GM11168 (cell line): ENCODE measurements around the gene MEPCE.
"Not testable (repeated sequence)": the region's sequence is repeated elsewhere in the genome, so short reads cannot be mapped to it uniquely, and the experiment has no call there.

Experiments
- in situ Hi-C: fragments of 300-500 bp; cut with MboI; formaldehyde crosslinking; loops from one replicate; pipeline ENCODE4 v1.12.0; 2022; ENCODE audit warnings: low sequenced_read_pairs; ENCODE audit not compliant: unreplicated experiment

The MEPCE gene, protein sequence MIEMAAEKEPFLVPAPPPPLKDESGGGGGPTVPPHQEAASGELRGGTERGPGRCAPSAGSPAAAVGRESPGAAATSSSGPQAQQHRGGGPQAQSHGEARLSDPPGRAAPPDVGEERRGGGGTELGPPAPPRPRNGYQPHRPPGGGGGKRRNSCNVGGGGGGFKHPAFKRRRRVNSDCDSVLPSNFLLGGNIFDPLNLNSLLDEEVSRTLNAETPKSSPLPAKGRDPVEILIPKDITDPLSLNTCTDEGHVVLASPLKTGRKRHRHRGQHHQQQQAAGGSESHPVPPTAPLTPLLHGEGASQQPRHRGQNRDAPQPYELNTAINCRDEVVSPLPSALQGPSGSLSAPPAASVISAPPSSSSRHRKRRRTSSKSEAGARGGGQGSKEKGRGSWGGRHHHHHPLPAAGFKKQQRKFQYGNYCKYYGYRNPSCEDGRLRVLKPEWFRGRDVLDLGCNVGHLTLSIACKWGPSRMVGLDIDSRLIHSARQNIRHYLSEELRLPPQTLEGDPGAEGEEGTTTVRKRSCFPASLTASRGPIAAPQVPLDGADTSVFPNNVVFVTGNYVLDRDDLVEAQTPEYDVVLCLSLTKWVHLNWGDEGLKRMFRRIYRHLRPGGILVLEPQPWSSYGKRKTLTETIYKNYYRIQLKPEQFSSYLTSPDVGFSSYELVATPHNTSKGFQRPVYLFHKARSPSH

DNA sequence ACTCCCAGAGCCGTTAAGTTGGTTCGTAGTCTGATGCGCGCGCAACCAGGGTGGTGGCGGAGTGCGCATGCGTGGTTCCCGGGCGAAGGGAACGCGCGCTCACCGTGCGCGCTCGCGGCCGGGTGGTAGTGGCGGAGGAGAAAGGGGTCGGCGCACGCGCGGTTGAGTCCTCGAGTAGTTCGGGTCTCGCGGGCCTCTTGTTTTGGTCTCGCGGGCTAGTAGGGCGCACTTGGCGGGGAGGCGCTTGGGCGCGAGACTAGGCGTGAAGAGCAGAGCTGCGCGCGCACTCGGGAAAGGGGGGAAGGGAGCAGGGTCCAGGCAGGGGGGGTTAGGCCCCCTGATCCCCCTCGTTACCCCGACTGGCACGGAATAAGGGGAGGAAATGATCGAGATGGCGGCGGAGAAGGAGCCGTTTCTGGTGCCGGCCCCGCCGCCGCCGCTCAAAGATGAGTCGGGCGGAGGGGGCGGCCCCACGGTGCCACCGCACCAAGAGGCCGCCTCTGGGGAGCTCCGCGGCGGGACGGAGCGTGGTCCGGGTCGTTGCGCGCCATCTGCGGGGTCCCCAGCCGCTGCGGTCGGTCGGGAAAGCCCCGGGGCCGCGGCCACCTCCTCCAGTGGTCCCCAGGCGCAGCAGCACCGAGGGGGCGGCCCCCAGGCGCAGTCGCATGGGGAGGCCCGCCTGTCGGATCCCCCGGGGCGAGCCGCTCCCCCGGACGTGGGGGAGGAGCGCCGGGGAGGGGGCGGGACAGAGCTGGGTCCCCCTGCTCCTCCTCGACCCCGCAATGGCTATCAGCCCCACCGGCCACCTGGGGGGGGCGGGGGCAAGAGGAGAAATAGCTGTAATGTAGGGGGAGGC, at the start of gene MEPCE:
TSS of gene MEPCE (plus strand) at position 195 of the 856 bp plus-strand sequence. CDS start at position 383, 188 bp downstream.
- in situ Hi-C loops: no loop called here

DNA sequence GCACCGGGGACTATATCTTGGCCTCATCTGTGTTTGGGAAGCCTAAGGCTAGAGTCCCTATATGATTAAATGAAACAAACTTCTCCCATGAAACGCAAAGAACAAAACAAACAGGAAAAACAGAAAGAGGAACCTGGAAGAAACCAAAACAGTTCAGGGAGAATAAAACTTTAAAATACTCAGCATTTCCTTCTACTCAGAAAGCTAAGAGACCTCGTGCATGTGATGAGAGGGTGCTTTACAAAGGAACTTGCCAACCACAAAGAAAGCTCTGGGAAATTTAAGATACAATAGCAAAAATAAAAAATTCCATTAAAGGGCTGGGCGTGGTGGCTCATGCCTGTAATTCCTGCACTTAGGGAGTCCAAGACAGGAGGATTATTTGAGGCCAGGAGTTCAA, 49.4 kb upstream of the MEPCE start:
- in situ Hi-C loops: no loop called here

DNA sequence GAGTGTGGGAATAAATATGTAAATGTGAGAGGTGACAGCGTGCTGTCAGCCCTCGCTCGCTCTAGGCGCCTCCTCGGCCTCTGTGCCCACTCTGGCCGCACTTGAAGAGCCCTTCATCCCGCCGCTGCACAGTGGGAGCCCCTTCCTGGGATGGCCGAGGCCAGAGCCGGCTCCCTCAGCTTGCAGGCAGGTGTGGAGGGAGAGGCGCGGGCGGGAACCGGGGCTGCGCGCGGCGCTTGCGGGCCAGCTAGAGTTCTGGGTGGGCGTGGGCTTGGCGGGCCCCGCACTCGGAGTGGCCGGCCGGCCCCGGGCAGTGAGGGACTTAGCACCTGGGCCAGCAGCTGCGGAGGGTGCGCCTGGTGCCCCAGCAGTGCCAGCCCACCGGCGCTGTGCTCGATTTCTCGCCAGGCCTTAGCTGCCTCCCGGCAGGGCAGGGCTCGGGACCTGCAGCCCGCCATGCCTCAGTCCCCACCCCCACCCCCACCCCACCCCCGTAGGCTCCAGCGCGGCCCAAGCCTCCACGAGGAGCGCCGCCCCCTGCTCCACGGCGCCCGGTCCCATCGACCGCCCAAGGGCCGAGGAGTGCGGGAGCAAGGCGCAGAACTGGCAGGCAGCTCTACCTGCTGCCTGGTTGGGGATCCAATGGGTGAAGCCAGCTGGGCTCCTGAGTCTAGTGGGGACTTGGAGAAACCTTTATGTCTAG, 47.9 kb upstream of the MEPCE start:
- in situ Hi-C loops: not testable (repeated sequence)

DNA sequence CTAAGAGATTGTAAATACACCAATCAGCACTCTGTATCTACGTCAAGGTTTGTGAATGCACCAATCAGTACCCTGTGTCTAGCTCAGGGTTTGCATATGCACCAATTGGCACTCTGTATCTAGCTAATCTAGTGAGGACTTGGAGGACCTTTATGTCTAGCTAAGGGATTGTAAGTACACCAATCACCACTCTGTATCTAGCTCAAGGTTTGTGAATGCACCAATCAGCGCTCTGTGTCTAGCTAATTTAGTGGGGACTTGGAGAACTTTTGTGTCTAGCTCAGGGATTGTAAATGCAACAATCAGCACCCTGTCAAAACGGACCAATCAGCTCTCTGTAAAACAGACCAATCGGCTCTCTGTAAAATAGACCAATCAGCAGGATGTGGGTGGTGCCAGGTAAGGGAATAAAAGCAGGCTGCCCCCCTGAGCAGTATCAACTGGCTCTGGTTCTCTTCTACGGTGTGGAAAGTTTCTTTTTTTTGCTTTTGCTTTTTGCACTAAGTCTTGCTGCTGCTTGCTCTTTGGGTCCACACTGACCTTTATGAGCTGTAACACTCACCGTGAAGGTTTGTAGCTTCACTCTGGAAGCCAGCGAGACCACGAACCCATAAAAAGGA, 47.3 kb upstream of the MEPCE start:
- in situ Hi-C loops: not testable (repeated sequence)

DNA sequence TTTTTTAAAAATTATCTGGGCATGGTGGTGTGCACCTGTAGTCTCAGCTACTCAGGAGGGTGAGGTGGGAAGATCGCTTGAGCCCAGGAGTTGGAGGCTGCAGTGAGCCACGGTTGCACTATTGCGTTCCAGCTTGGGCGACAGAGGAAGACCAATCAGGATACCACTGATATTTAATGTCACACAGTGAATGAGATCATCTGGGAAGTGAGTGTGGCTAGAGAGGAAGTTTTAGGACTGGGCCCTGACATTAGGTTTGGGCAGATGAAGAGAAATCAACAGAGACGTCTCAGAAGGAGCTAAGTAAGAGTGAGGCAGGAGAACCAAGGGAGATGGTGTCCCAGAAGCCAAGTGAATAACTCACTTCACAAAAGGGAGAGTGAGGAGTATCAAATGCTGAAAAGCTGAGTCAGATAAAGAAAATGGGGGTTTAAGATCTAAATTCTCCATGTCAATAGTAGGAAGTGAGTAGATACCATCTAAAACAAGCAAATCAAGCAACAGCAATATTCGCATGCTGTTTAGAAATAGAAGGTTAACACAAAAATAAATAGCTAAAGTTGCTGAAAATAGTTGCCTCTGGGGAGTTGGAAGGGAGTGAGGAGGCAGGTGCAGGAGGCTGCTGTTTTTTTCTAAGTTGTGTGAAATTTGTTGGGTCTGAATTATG, 44.9 kb upstream of the MEPCE start:
- in situ Hi-C loops: no loop called here

DNA sequence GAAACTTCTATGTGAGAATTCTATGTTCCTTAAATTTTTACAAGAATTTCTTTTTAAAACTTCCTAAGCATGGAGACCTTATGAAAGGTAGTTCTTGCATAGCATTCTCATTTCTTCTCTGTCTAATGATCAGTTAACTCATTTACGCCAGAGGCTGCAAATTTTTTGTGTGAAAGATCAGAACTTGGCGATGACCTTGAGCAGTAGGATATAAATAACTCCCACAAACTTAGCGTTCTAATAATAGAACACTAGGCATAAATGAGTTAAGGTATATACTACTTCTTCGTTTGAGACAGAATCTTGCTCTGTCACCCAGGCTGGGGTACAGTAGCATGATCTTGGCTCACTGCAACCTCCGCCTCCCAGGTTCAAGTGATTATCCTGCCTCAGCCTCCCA, 42.7 kb upstream of the MEPCE start:
- in situ Hi-C loops: no loop called here

DNA sequence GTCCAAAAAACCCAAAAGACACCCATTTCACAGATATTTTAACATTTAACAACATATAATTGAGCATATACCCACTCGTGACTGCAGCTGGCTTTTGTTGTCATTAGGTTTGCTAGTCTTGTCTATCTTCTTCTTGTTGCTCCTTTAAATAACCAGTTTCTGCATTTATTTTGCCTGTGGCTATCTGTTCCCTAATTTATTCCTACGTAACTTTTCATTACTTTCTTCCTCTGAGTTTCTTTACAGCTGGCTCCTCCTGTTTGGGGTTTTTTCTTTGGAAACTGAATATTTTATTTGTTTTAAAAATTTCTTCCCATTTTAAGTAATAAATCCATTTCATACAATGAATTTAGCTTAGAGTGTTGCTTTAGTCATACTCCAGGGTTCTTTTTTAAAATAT, 41.9 kb upstream of the MEPCE start:
- in situ Hi-C loops: no loop called here

DNA sequence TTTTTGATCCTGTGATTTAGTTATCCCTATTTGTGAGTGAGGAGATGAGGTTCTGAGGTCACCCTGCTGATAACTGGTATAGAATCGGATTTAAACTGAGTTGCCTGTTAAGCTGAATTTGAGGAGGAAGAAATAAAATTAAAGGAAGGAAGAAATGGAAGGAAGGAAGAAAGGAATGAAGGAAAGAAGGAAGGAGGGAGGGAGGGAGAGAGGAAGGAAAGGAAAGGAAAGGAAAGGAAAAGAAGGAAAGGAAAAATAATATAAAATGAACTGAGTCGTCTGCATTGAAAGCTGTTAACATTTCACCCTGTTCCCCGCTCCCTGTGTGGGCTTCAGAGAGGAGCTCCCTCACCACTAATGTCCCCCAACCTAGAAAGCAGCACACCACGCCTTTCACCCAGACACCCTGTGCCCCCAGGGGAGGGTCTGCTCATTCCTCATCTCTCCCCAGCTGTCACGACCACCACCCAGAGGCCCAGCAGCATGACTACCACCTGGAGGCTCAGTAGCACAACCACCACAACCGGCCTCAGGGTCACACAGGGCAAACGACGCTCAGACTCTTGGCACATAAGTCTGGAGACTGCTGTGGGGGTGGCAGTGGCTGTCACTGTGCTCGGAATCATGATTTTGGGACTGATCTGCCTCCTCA, 40.1 kb upstream of the MEPCE start:
- in situ Hi-C loops: no loop called here

DNA sequence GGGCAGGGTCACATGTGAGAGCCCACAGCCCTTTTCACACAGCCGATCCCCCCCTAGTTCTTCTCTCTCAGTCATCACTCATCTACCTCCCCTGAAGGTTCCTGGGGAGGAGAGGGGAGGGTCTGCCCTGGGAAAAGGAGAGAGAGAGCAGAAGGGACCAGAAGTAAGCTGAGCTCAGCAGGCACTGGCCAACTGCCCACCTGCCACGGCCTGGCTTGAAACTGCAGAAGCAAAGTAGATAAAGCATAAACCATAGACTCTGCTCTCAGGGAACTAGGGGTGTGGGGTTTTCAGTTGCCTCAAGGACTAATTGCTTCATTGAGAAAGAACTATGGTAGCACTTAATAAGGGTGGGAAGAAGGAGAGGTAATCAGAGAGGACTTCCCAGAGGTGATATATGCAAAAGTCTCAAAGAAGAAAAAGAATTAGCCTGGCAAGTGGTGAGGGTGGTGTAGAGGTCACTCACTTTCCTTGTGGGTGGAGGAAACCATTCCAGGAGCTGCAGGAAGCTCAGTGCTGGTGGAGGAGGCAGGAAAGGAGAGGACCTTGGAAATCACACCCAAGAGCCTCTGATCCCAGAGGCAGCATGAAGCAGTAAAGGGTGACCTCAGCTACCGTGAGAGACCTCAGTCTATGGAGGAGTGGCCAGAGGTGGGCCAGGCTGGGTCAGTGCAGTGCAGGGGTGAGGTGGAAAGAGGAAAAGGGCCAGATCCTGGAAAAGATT, 39.2 kb upstream of the MEPCE start:
- in situ Hi-C loops: no loop called here

DNA sequence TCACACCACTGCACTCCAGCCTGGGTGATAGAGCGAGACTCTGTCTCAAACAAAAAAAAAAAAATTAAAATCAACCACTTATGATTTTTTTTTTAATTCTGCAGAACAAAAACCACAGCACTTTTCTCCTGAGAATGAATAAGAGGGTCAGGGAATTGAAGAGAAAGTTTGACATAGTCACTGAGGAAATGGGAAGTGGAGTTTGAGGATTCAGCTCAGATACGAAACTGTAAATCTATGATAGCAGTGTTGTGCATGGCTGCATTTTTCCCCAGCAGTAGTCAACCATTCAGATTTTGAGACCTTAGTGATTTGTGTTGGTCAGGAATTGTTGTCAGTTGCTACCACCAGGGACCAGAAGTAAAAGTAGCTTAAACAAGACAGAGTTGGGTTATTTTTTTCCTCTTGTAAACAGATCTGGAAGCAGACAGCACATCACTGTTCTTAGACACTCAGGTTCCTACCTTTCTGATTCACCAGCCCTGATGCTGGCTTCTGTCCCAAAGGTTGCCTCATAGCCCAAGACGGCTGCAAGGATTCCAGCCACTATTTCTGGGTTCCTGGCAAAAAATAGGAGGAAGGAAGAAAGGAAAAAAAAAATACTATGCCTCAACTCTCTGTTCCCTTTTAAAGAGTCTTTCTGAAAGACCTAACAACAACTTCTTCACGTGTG, 36.3 kb upstream of the MEPCE start:
- in situ Hi-C loops: no loop called here

DNA sequence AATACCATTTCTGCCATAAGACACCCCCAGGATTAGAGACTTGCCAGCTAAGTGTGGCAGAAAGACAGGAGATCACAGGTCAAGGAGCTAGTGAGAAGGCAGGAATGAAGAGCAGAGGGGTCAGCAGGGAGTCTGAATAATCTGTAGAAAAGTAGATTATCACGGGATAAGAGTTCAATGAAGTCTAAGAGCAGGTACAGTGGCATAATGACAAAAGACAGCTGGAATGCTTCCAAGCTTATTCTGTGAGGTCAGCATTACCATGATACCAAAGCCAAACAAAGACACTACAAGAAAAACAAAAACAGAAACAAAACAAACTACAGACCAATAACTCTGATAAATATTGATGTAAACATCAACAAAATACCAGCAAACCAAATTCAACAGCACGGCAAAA, 35.6 kb upstream of the MEPCE start:
- in situ Hi-C loops: no loop called here

DNA sequence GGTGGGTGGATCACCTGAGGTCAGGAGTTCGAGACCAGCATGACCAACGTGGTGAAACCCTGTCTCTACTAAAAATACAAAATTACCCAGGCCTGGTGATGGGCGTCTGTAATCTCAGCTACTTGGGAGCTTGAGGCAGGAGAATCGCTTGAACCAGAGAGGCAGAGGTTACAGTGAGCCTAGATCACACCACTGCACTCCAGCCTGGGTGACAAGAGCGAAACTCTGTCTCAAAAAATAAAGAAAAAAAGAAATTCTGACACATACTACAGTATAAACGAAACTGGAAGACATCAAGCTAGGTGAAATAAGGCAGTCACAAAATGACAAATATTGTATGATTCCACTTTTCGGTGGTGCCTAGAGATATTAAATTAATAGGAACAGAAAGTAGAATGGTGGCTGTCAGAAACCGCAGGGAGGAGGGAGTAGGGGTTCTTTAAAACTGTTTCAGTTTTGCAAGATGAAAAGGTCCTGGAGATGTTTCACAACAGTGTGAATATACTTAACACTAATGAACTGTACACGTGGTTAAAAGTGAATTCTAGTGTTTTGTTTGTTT, 33.1 kb upstream of the MEPCE start:
- in situ Hi-C loops: no loop called here

DNA sequence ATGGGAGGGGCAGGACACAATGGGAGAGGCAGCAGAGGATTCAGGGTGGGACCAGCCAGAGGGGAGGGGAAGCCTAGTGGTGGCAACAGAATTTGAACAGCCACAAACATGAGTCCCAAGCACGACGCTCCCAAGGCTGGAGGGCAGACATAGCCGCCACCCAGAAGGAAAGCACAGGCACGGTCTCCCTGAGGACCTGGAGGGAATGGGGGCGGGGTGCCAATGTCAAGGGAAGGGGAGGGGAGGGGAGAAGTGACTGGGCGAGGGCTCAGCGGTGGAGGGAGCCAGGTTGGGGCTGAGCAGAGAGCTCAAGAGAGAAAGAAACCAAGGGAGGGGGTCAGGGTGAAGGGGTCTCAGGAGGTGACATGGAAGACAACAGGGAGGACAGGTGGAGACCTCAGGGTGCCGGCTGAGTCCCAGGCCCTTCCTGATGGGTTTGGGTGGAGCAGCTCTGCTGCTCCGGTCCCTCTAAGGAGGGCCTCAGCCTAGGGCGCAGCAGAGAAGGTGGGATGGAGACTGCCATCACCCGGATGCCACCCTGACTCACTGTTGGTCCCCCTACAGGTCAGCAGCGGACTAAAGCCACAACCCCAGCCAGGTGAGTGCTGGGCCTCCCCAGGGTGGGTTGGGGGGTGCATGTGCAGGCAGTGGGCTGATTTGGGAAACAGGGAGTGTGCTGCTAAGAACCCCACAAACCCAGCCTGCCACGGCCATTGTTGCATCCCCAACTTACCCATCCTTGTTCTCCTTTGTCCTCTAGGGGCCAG, 32.1 kb upstream of the MEPCE start:
- in situ Hi-C loops: no loop called here

DNA sequence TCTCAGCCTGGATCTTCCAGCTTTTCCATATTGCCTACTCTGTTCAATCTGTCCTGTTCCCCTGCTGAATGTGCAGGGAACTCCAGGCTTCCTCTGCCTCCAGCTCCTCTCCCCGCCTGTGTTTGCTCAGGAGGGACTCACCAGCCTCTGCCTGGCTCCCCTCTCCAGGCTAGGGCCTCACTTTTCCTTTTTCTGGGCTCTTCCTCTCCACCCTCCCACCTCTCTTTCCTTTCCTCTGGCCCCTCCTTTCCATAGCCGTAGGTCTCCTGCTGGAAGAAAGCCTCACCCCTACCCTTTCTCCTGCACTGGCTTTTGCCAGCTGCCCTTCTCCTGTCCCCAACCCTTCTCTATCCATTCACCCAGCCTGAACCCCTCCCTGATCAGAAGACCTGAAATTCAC, 31.4 kb upstream of the MEPCE start:
- in situ Hi-C loops: no loop called here

DNA sequence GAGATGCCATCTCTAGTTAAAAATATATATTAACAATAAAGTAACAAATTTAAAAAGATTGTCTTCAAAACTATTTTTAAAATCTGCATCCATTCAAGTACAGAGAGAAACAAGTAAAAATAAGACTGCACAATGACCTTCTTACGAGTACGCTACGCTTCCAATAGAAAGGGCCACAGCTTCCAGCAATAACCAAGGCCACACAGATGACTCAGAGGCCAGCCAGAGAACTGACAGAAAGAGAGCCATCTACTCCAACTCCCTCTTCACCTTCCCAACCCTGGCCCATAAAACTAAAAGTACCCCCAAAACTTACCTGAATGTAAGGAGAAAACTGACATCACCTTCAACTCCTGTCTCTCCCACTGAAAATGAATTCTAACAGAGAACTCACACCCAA, 29.6 kb upstream of the MEPCE start:
- in situ Hi-C loops: loop anchor here (10.0 kb wide), 1 partner anchor 45 kb away; the partner anchor contains the start of gene PILRB

DNA sequence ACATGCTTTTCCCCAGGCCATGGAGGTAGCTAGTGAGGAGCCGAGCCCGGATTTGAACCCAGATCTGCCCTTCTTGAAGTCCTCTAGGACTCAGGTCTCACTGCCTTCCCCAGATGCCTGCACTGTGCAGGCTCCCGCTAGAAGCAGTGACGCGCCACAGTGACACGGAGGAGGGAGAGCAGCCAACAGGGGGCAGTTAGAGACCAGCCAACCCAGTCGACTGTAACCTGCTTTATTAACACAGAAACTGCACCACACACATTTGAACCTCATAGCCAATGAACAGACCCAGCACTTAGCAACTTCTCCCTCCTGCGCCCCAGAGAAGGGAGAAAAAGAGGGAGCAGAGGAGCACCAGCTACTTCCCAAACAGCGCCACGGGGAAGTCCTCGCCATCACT, 29.0 kb upstream of the MEPCE start:
- in situ Hi-C loops: loop anchor here (10.0 kb wide), 1 partner anchor 46 kb away; the partner anchor contains the start of gene PILRB
